Ishikawa (cell line): ENCODE data around the gene ZBTB20.
A peak's percentile ranks its signal among the peaks of the same experiment; 100 is the strongest.

ENCODE experiments used
- CEBPB ChIP-seq: IDR thresholded peaks from 2 replicates; pipeline ENCODE4 v1.6.1; 2012
- EGR1 ChIP-seq: IDR thresholded peaks from 2 replicates; pipeline ENCODE4 v1.6.1; 2012
- EP300 ChIP-seq: IDR thresholded peaks from 2 replicates; pipeline ENCODE4 v1.6.1; 2012; ENCODE audit warnings: borderline replicate concordance
- NFIC ChIP-seq: IDR thresholded peaks from 2 replicates; pipeline ENCODE4 v1.6.1; 2012
- RAD21 ChIP-seq: IDR thresholded peaks from 2 replicates; pipeline ENCODE4 v1.6.1; 2012; ENCODE audit warnings: low read depth
- TCF12 ChIP-seq: IDR thresholded peaks from 2 replicates; pipeline ENCODE4 v1.6.1; 2012; ENCODE audit warnings: low read depth
- TEAD4 ChIP-seq: IDR thresholded peaks from 2 replicates; pipeline ENCODE4 v1.6.1; 2012
- TF ChIP-seq, protein P1 (sequence below): IDR thresholded peaks from 2 replicates; pipeline ENCODE4 v1.6.1; 2012
- TF ChIP-seq, protein P2 (sequence below): IDR thresholded peaks from 2 replicates; pipeline ENCODE4 v1.6.1; 2012; ENCODE audit warnings: low read depth, mild to moderate bottlenecking

DNA sequence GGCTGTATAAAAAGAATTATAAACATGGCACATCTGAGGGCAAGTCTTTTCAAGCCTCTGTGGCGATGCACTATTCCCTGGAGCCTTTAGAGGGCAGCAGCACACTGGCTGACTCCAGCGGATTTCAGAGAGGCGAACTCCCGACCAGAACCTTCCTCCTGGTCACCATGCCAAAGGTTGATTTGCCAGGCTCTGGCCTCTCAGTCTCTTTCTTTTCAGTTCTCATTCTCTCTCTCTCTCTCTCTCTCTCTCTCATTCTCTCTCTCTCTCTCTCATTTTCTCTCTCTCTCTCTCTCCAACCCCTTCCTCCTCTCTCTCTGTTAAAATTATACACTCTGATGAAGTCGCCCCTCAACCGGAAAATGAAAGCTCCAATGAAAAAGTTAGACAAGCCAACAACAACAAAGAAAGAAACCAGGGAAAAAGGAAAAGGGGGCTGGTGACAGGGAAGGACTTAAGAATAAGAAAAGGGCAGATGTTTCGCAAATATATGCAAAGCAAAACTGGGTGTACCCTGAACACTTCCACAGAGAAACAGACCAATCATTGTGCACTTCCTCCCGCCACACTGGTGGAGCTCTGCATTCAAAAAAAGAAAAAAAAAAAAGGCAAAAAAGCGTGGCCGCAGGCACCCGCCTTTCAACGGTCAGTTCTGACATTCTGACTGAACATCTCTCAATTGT lies 763.1 kb downstream of the ZBTB20 start:
- TF ChIP-seq CEBPB (no peak), EP300 (no peak), TEAD4 (no peak), TCF12 (no peak), EGR1 (no peak), RAD21 (peak; percentile 83), NFIC (no peak)
- TF ChIP-seq, protein P1, sequence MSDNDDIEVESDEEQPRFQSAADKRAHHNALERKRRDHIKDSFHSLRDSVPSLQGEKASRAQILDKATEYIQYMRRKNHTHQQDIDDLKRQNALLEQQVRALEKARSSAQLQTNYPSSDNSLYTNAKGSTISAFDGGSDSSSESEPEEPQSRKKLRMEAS: no peak
- TF ChIP-seq, protein P2, sequence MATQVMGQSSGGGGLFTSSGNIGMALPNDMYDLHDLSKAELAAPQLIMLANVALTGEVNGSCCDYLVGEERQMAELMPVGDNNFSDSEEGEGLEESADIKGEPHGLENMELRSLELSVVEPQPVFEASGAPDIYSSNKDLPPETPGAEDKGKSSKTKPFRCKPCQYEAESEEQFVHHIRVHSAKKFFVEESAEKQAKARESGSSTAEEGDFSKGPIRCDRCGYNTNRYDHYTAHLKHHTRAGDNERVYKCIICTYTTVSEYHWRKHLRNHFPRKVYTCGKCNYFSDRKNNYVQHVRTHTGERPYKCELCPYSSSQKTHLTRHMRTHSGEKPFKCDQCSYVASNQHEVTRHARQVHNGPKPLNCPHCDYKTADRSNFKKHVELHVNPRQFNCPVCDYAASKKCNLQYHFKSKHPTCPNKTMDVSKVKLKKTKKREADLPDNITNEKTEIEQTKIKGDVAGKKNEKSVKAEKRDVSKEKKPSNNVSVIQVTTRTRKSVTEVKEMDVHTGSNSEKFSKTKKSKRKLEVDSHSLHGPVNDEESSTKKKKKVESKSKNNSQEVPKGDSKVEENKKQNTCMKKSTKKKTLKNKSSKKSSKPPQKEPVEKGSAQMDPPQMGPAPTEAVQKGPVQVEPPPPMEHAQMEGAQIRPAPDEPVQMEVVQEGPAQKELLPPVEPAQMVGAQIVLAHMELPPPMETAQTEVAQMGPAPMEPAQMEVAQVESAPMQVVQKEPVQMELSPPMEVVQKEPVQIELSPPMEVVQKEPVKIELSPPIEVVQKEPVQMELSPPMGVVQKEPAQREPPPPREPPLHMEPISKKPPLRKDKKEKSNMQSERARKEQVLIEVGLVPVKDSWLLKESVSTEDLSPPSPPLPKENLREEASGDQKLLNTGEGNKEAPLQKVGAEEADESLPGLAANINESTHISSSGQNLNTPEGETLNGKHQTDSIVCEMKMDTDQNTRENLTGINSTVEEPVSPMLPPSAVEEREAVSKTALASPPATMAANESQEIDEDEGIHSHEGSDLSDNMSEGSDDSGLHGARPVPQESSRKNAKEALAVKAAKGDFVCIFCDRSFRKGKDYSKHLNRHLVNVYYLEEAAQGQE: no peak
